A673 (cell line): Measurements from ENCODE around the gene AGBL4. TPM values are rescaled to one million over a fixed set of nuclear protein-coding genes. Genes with fewer than 3 reads are reported as not detected.

ENCODE experiments used
- BruUV-seq: library from RNA; stranded (reverse); fragments of 400-500 nt; replicated peaks from 2 replicates; lab custom pipeline; 2021; lab: Mats Ljungman, UMichigan
- CTCF ChIA-PET: fragments of 300-600 bp; sonication (Branson Sonifier 250); formaldehyde crosslinking; loops from one replicate; lab custom pipeline; 2022; ENCODE audit warnings: antibody characterized with exemption; lab: Charles Lee
- POLR2A ChIA-PET: fragments of 300-600 bp; sonication (Branson Sonifier 250); formaldehyde crosslinking; loops from one replicate; lab custom pipeline; 2022; ENCODE audit warnings: antibody characterized with exemption; ENCODE audit not compliant: low non-redundant PET; lab: Charles Lee
- DNase-seq: peaks from one replicate; pipeline ENCODE4 v3.0.0-alpha.2; 2015; ENCODE audit warnings: low spot score
- H3K27ac ChIP-seq: fragments of 200-600 bp; sonication (generic); 2 replicates; pipeline ENCODE4 v1.5.1; 2016; ENCODE audit warnings: mixed run types, low read depth, mild to moderate bottlenecking, mixed read lengths, antibody characterized with exemption, low read length; ENCODE audit not compliant: poor library complexity, severe bottlenecking
- H3K27me3 ChIP-seq: fragments of 200-600 bp; sonication (generic); replicated peaks from 2 replicates; pipeline ENCODE4 v1.6.1; 2017; ENCODE audit warnings: mixed run types, low read depth, mild to moderate bottlenecking, mixed read lengths, antibody characterized with exemption, low read length; ENCODE audit not compliant: insufficient read depth, poor library complexity
- H3K36me3 ChIP-seq: fragments of 200-600 bp; sonication (generic); 2 replicates; pipeline ENCODE4 v1.6.1; 2016; ENCODE audit warnings: mixed run types, mild to moderate bottlenecking, mixed read lengths, antibody characterized with exemption, low read length; ENCODE audit not compliant: insufficient read depth, poor library complexity, severe bottlenecking
- H3K4me1 ChIP-seq: fragments of 200-600 bp; sonication (generic); 2 replicates; pipeline ENCODE4 v1.6.1; 2017; ENCODE audit warnings: mixed run types, mild to moderate bottlenecking, mixed read lengths, antibody characterized with exemption, low read length; ENCODE audit not compliant: insufficient read depth, poor library complexity, severe bottlenecking
- H3K4me3 ChIP-seq: fragments of 200-600 bp; sonication (generic); 2 replicates; pipeline ENCODE4 v1.5.1; 2016; ENCODE audit warnings: low read depth, mixed run types, mild to moderate bottlenecking, mixed read lengths, low read length; ENCODE audit not compliant: poor library complexity, severe bottlenecking
- H3K9me3 ChIP-seq: fragments of 200-600 bp; sonication (generic); 2 replicates; pipeline ENCODE4 v1.6.1; 2016; ENCODE audit warnings: mixed run types, low read depth, mild to moderate bottlenecking, mixed read lengths, antibody characterized with exemption, low read length; ENCODE audit not compliant: poor library complexity, severe bottlenecking
- CTCF ChIP-seq: fragments of 300-800, 200-600 bp; sonication (generic); conservative IDR thresholded peaks from 2 replicates; pipeline ENCODE4 v1.5.1; 2017; ENCODE audit warnings: low read depth, mild to moderate bottlenecking, antibody characterized with exemption, low read length, moderate library complexity, mixed read lengths
- EZH2 ChIP-seq: fragments of 200-600 bp; sonication (generic); IDR thresholded peaks from 2 replicates; pipeline ENCODE4 v1.6.1; 2017; ENCODE audit warnings: borderline replicate concordance, low read depth, mild to moderate bottlenecking, mixed read lengths, antibody characterized with exemption, low read length; ENCODE audit not compliant: poor library complexity, severe bottlenecking
- intact Hi-C: fragments of 100-400 bp; cut with micrococcal nuclease; formaldehyde crosslinking; loops from one replicate; pipeline ENCODE4 v1.10.0; 2022; ENCODE audit not compliant: unreplicated experiment
- total RNA-seq: library from RNA; stranded (reverse); gene quantifications from 2 replicates; pipeline ENCODE4 v1.2.3, GENCODE V29; 2021

The AGBL4 gene
- total RNA-seq, 1 experiment from 2014 or later, result 0.32 TPM

- DNase-seq, result no peak
- ChIA-PET CTCF (no interaction called here), POLR2A (no interaction called here)
- TF ChIP-seq CTCF, result no peak
- TF ChIP-seq EZH2, result no peak
- Histone ChIP-seq H3K27me3 (no peaks in the 10 kb centered on the region), H3K9me3 (no peaks in the 10 kb centered on the region), H3K4me1 (no peaks in the 10 kb centered on the region), H3K36me3 (no peaks in the 10 kb centered on the region), H3K4me3 (no peak overlapping the region), H3K27ac (no peak overlapping the region)
- BruUV-seq, result no TSS peak
- intact Hi-C loops, result no loop called here
Measured at GRCh38 chr1:48726139-48726538, 1297.6 kb downstream of the AGBL4 start.

- no peaks in the 10 kb centered on the region for H3K9me3 ChIP-seq
- no TSS peak for BruUV-seq
- DNase-seq, result no peak
- H3K4me1 ChIP-seq, result no peaks in the 10 kb centered on the region
- H3K4me3 ChIP-seq, result no peak overlapping the region
- no peak for TF ChIP-seq CTCF
- no peak for TF ChIP-seq EZH2
- ChIA-PET CTCF (no interaction called here), POLR2A (no interaction called here)
- H3K27me3 ChIP-seq, result no peaks in the 10 kb centered on the region
- intact Hi-C loops, result no loop called here
- H3K27ac ChIP-seq, result no peak overlapping the region
- no peaks in the 10 kb centered on the region for H3K36me3 ChIP-seq
Measured at GRCh38 chr1:48725341-48726046, 1298.3 kb downstream of the AGBL4 start.

- DNase-seq, result no peak
- ChIA-PET POLR2A (no interaction called here), CTCF (interaction anchor here (0.5 kb wide), 1 partner anchor 149 kb away, joined by 5 read pairs; no protein-coding TSS in a partner anchor)
- H3K27me3 ChIP-seq, result no peaks in the 10 kb centered on the region
- BruUV-seq, result no TSS peak
- no peak overlapping the region for H3K4me3 ChIP-seq
- intact Hi-C loops, result no loop called here
- no peaks in the 10 kb centered on the region for H3K4me1 ChIP-seq
- no peaks in the 10 kb centered on the region for H3K9me3 ChIP-seq
- no peaks in the 10 kb centered on the region for H3K36me3 ChIP-seq
- H3K27ac ChIP-seq, result no peak overlapping the region
- no peak for TF ChIP-seq CTCF
- no peak for TF ChIP-seq EZH2
Measured at GRCh38 chr1:48720929-48721328, 1302.8 kb downstream of the AGBL4 start.
